T-helper 1 cell treated with Interleukin-12 subunit alpha and Interleukin-12 subunit beta and Interleukin-4 antibody, amounts not matched to agents 30 ng/mL and 1 ng/mL, for 36 hours (primary cell): ENCODE measurements around the gene TPM4. TPM values are rescaled to one million over a fixed set of nuclear protein-coding genes. Genes with fewer than 3 reads are reported as not detected.
"Not testable (repeated sequence)": the region's sequence is repeated elsewhere in the genome, so short reads cannot be mapped to it uniquely, and the experiment has no call there.

ENCODE experiments used
- intact Hi-C: fragments of 100-400 bp; cut with micrococcal nuclease; formaldehyde crosslinking; loops from one replicate; pipeline ENCODE4 v1.15.1; 2024
- total RNA-seq: library from RNA; stranded (reverse); gene quantifications from 2 replicates; pipeline ENCODE4 v1.2.3, GENCODE V29; 2022

TPM4 gene
- total RNA-seq, 1 donor from 2014 or later = 565 TPM

GRCh38 chr19:16091546-16092475 is 15.5 kb downstream of the TPM4 start:
- intact Hi-C loops = no loop called here

GRCh38 chr19:16094360-16095070 is 18.2 kb downstream of the TPM4 start:
- intact Hi-C loops = loop anchor here (1.0 kb wide), 1 partner anchor 8 kb away; no protein-coding TSS in a partner anchor

GRCh38 chr19:16095071-16095571 is 18.8 kb downstream of the TPM4 start:
- intact Hi-C loops = loop anchor here (1.0 kb wide), 1 partner anchor 9 kb away; no protein-coding TSS in a partner anchor

DNA sequence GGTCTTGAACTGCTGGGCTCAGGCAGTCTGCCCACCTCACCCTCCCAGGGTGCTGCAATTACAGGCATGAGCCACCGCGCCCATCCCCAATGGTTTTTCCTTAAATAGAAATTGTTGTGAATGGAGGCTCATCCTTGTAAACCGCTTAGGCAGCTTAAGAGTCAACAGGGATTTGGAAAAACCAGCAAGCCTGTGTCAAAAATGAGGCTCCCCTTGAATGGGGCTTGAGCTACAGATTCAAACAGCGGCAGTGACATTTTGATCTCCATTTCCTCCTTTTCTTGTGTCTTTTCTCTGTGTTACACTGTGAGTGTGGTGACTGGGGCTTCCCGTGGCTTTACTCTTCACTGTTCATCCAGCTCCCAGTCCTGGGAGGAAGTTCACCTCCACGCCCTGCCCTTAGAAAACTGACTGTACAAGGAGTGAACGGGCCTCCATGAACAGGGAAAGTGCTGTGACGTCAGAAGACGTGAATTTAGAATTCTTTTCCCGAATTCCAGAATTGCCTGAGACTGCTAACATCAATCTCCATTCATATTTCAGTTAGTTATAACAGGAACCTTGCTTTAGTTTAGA is 20.1 kb downstream of the TPM4 start:
- intact Hi-C loops = no loop called here

DNA sequence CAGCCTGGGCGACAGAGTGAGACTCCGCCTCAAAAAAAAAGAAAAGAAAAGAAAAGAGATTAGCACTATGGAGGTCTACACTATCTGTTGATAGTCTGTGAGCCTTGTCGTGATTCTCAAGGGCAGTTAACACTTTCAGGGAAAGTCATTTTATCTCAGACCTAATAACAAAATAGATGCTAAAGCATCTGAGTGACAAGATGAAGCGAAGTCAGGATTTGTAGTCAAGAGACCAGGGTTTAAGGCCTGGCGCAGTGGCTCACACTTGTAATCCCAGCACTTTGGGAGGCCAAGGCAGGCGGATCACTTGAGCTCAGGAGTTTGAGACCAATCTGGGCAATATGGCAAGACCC is 22.1 kb downstream of the TPM4 start:
- intact Hi-C loops = no loop called here

DNA sequence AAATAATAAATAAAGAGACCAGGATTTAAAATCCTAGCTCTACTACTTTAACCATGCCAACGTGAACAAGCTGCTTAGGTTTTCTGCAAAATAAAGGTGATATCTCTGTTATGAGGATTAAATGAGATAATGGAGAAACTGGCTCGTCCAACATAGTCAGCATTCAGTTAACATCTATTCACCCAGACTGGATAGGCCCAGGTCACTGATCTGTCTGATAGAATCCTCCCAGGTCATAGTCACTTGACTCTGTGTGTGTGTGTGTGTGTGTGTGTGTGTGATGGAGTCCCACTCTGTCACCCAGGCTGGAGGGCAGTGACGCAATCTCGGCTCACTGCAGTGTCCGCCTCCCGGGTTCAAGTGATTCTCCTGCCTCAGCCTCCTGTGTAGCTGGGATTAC is 22.5 kb downstream of the TPM4 start:
- intact Hi-C loops = no loop called here

DNA sequence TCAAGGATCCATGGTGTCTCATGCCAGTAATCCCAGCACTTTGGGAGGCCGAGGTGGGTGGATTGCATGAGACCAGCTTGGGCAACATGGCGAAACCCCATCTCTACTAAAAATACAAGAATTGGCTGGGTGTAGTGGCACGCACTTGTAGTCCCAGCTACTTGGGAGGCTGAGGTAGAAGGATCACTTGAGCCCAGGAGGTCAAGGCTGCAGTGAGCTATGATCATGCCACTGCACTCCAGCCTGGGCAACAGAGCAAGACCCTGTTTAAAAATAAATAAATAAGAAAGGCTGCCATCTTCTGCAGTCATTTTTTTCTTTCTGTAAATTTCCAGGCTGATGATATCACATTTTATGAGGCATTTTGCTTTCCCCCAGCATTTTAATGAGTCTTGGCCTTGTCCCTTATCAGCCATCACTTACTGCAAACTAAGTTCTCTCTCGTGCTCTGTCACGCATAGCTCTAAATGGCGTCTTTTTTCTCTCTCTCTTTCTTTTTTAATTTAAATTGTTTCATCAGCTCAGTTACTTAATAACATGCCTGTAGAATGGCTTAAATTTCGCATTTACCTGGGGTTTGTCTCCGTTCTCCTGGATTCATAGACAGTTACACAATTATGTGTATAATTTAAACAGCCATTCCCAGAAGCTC is 23.1 kb downstream of the TPM4 start:
- intact Hi-C loops = not testable (repeated sequence)

DNA sequence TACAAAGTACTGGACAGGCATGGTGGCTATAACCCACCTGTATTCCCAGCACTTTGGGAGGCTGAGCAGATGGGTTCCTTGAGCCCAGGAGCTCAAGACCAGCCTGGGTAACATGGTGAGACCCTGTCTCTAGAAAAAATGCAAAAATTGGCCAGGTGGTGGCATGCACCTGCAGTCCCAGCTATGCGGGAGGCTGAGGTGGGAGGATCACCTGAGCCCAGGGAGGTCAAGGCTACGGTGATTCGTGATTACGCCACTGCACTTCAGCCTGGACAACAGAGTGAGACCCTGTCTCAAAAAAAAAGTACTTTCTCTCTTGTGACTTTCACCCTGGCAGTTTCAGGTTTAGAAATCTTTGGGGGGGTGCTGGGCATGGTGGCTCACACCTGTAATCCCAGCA is 24.2 kb downstream of the TPM4 start:
- intact Hi-C loops = no loop called here

GRCh38 chr19:16104722-16105121 is 28.4 kb downstream of the TPM4 start:
- intact Hi-C loops = no loop called here

DNA sequence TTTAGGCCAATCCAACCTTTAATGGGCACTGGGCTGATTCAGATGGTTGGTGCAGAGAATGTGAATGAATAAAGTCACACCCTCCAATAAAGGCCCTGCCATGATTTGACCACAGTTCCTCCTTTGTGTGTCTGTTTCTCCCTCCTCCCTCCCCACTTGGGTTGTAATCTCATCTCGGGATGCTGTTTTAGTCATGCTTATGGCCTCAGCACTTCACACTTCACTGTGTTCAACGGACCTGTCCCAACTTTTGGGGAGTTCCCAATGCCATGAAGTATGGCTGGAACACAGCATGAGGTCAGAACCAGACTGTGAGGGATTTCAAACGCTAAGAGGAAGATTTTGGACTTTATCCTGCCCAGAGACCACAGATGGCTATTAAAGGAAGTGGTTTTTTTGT is 29.8 kb downstream of the TPM4 start:
- intact Hi-C loops = no loop called here

DNA sequence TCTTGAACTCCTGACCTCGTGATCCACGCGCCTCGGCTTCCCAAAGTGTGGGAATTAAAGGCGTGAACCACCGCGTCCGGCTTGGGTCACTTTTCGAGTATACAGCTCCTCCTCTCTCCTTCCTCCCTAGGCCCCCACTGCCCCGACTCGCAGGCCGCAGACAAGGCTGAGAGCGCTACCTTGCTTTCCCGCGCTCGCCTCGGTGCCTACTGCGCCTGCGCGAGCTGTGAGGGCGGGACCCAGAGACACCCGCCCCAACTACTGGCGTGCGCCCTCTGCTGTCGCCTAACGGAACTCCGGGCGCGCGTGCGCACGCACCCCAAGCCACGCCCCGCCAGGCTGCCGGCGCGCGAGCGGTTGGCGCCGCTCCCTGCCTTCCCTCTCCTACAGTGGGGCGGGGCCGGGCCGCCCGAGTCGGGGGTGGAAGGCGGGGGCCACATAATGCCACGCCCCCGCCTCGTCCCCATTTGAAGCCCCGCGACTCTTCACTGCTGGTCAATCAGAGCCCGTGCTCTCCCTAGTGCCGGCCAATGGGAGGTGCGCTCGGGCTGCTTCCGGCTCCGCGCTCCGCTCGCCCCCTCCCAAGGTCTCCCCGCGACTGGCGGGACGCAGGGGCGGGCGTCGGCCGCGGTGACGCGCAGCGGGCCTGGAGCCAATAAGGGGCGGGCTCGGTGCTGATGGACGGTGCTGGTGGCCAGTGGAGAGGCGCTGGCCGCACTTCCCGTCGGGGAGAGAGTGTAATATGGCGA is 35.0 kb downstream of the TPM4 start, which contains the start of gene RAB8A:
Gene RAB8A (plus strand): TSS at position 730 of the 749 bp plus-strand sequence. CDS start 13 bp downstream, at position 743.
- intact Hi-C loops = loop anchor here (1.0 to 10.0 kb wide), 17 partner anchors 8 to 986 kb away; partner anchors contain the start of genes AP1M1, C19orf44, CALR3 and FAM32A

DNA sequence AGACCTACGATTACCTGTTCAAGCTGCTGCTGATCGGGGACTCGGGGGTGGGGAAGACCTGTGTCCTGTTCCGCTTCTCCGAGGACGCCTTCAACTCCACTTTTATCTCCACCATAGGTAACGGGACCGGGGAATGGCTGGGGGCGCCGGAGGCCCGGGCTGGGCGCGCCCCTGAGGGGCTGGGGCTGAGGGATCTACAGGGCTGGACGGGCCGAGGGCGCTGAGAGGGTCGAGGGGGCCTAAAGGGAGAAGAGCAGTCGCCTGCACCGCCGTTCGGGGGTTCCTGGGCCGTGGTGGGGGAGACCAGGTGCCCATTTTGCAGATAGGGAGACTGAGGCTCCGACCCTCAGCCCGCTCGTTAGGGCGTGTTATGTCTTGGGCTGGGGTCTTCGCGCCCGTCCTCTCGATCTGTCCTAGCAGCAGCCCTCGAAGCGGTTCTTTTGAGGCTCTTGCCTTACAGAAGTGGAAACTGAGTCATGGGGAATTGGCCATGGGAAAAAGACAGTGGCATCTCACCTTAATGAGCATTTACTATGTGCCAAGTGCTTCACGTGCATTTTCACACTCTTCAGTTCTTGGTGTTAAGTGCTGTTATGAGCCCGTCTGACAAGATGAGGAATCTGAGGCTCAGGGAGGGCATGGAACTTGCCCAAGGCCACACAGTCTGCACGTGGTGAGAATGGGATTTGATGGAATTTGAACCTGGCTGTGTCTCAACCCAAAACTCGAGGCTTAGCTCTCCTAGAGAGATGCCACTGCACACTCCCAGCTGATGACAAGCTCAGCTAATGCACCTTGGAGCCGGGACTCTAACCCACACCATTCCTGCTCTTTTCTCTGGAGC is 35.8 kb downstream of the TPM4 start:
- intact Hi-C loops = loop anchor here (1.0 to 10.0 kb wide), 17 partner anchors 7 to 987 kb away; partner anchors contain the start of genes AP1M1, C19orf44, CALR3 and FAM32A

GRCh38 chr19:16112778-16113177 is 36.5 kb downstream of the TPM4 start:
- intact Hi-C loops = loop anchor here (10.0 kb wide), 2 partner anchors 648 to 678 kb away; partner anchors contain the start of gene RASAL3

- intact Hi-C loops = loop anchor here (10.0 kb wide), 2 partner anchors 649 to 679 kb away; partner anchors contain the start of gene RASAL3
Observed at GRCh38 chr19:16113727-16114126, 37.4 kb downstream of the TPM4 start.

DNA sequence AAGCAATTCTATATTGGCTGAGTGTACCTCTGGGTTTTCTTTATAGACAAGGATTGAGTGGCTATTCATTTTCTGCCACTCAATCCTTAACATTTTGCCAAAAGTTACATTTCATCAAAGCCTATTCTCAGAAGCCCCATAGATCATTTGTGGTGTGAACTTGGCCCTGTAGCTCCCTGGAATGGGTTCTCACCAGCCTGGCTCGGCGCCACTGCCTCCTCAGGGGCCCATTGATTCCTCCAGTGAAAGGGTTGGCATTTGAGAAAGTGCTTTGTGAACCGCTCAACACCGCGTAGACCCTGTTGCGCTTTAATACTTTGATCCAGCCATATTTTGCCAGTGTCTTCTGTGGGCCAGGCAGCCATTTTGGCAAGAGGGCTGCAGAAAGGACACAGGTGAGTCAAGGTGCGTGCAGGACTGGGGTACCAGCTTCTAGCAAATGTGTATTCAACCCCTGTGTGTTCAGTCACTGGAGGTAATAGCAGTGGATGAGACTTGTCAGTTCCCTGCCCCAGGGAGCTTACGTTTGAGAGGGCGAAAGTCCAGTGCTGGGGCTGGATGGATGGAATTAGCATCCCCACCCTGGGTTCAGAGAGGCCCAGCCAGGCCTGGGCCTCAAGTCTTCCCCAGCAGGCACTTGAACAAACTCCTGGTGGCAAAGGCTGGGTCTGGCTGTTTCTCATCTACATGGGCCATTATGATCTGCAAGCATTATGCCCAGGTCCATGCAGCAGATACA is 39.2 kb downstream of the TPM4 start:
- intact Hi-C loops = loop anchor here (10.0 kb wide), 2 partner anchors 651 to 681 kb away; partner anchors contain the start of gene RASAL3

DNA sequence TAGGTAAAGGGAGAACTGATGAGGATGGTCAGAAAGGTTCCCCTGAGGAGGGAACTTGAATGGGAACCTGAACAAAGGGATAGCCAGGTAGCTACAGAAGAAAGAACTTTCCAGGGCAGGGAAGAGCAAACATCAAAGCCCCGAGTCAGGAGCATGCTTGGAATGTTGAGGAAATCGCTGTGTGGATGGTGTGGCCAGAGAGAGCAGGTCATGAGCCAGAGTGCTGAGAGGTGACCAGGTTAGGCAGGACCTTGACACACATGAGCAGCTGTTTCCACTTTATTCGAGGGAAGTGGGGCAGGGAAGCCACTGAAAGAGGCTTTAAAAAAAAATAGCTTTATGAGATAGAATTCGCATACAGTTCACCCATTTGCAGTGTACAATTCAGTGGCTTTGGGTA is 39.8 kb downstream of the TPM4 start:
- intact Hi-C loops = loop anchor here (10.0 kb wide), 2 partner anchors 651 to 681 kb away; partner anchors contain the start of gene RASAL3

- intact Hi-C loops = loop anchor here (2.0 to 10.0 kb wide), 5 partner anchors 77 to 683 kb away; partner anchors contain the start of gene RASAL3
Observed at GRCh38 chr19:16117594-16118033, 41.3 kb downstream of the TPM4 start.

GRCh38 chr19:16118489-16119033 is 42.3 kb downstream of the TPM4 start:
- intact Hi-C loops = loop anchor here (1.0 to 10.0 kb wide), 9 partner anchors 7 to 684 kb away; partner anchors contain the start of genes FAM32A, HSH2D, RAB8A and RASAL3
